GM04504 (cell line): ENCODE data around the gene SLC19A1.
"Not testable (repeated sequence)": the region's sequence is repeated elsewhere in the genome, so short reads cannot be mapped to it uniquely, and the experiment has no call there.

Experiments used
- DNase-seq: peaks from one replicate; pipeline ENCODE4 v3.0.0-alpha.2; 2012; ENCODE audit warnings: low read depth

SLC19A1 gene

GRCh38 chr21:45533361-45533845 lies 8.8 kb downstream of the SLC19A1 start:
- no peak for DNase-seq

GRCh38 chr21:45532826-45533360 lies 9.3 kb downstream of the SLC19A1 start:
- no peak for DNase-seq

GRCh38 chr21:45531393-45532215 lies 10.6 kb downstream of the SLC19A1 start:
- DNase-seq, result no peak

GRCh38 chr21:45531114-45531392 lies 11.2 kb downstream of the SLC19A1 start:
- not testable (repeated sequence) for DNase-seq

GRCh38 chr21:45530423-45531113 lies 11.7 kb downstream of the SLC19A1 start:
- DNase-seq, result no peak

GRCh38 chr21:45529785-45530422 lies 12.3 kb downstream of the SLC19A1 start:
- DNase-seq, result no peak

- no peak for DNase-seq
Observed at GRCh38 chr21:45528981-45529784, 13.1 kb downstream of the SLC19A1 start.

- DNase-seq, result no peak
Observed at GRCh38 chr21:45528028-45528705, 14.1 kb downstream of the SLC19A1 start.

GRCh38 chr21:45527151-45527999 lies 14.9 kb downstream of the SLC19A1 start:
- not testable (repeated sequence) for DNase-seq

- no peak for DNase-seq
Observed at GRCh38 chr21:45525910-45526306, 16.3 kb downstream of the SLC19A1 start.

- DNase-seq, result no peak
Observed at GRCh38 chr21:45525153-45525909, 16.9 kb downstream of the SLC19A1 start.

- DNase-seq, result no peak
Observed at GRCh38 chr21:45524756-45525152, 17.5 kb downstream of the SLC19A1 start.

- DNase-seq, result no peak
Observed at GRCh38 chr21:45523411-45524101, 18.7 kb downstream of the SLC19A1 start.

- no peak for DNase-seq
Observed at GRCh38 chr21:45522986-45523385, 19.3 kb downstream of the SLC19A1 start.

GRCh38 chr21:45522381-45522780 lies 19.9 kb downstream of the SLC19A1 start:
- no peak for DNase-seq

GRCh38 chr21:45521241-45521640 lies 21.0 kb downstream of the SLC19A1 start:
- no peak for DNase-seq

GRCh38 chr21:45519182-45519581 lies 23.1 kb downstream of the SLC19A1 start:
- no peak for DNase-seq

- no peak for DNase-seq
Observed at GRCh38 chr21:45518742-45519141, 23.5 kb downstream of the SLC19A1 start.
